Cardiac septum (tissue), 1 donor: Measurements from ENCODE around the gene HOXB6. TPM values are rescaled to one million over a fixed set of nuclear protein-coding genes. Genes with fewer than 3 reads are reported as not detected.

Experiments used
- DNase-seq: peaks from one replicate; pipeline ENCODE4 v3.0.0-alpha.2; 2020; ENCODE audit warnings: low spot score
- intact Hi-C: fragments of 100-400 bp; cut with DNase I; formaldehyde crosslinking; loops from one replicate; pipeline ENCODE4 v1.14.0; 2022
- total RNA-seq: library from RNA; stranded (reverse); fragmentation: NEBNext Ultra II Directional; extraction: Animal tissue kit (Norgen Biotek cat#: 25700); gene quantifications from one replicate; pipeline ENCODE4 v1.2.1, GENCODE V29; 2021
- donor health status: DM: no; HTN: no; CAD: no.

The HOXB6 gene
- total RNA-seq, 1 donor from 2014 or later: 0.92 TPM

DNA sequence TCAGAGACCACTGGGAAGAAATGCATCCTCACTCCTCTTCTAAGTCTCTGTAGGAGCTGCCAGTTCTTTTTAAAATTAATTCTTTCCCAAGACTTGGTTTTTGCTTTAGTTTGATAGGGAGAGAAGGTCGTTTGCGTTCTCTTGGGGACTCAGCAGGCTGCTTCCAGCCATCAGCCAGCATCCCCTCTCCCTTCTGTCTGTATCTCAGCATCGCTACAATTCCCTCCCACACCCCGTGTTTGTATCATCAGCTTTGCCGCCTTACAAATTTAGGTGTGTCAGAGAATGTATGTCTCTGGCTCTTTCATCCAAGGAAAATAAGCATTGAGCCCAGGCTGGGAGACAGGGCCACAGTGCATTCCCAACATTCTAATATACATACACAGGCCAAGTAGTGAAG is 5.4 kb downstream of the HOXB6 start:
- intact Hi-C loops: loop anchor here (10.0 kb wide), 1 partner anchor 355 kb away; no protein-coding TSS in a partner anchor

GRCh38 chr17:48598736-48599135 is 6.0 kb downstream of the HOXB6 start:
- intact Hi-C loops: loop anchor here (10.0 kb wide), 1 partner anchor 354 kb away; no protein-coding TSS in a partner anchor
- DNase-seq: no peak

More for the DNA sequence above, 5.4 kb downstream of the HOXB6 start:
- DNase-seq: no peak

DNA sequence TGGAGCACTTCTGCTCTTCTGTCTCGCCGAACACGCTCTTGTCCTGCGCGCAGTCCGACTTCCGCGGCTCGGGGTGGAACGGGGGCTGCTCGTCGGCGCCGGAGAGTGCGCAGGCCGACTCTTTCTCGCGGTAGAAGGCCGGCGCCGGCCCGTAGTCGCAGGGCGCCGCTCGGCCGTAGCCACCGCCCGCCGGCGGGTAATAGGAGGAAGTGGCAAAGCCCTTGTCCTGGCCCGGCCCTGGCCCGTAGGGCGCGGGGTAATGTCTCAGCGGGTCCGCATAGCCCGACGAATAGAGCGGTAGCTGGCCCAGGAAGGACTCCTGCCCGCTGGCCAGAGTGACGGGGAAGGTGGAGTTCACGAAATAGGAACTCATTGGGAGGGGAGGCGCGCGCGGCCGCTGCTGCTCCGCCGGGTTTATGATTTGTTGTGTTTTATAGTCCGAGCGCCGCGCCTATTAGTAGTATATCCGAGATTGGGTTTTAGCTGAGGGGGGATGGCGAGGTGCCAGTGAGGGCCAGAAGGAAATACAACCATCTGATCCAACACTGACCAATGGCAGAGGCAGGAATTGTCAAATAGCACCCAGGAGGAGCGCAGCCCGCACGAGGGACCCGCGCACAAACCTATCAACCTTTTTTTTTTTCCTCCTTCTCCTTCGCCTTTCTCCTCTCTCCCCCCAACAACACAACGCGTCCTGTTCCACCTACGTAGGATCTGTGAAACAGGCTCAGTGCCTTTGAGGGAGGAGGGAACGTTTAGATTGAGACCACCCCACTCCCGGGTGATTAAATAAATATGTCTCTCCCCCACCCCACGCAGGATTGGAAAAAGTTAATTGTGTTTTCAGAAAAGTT is 6.8 kb downstream of the HOXB6 start:
- no peak for DNase-seq
- intact Hi-C loops: loop anchor here (10.0 kb wide), 1 partner anchor 353 kb away; no protein-coding TSS in a partner anchor

GRCh38 chr17:48597528-48597777 is 7.3 kb downstream of the HOXB6 start:
- no peak for DNase-seq
- intact Hi-C loops: loop anchor here (10.0 kb wide), 1 partner anchor 353 kb away; no protein-coding TSS in a partner anchor

- intact Hi-C loops: loop anchor here (10.0 kb wide), 1 partner anchor 352 kb away; no protein-coding TSS in a partner anchor
- DNase-seq: no peak
Observed at GRCh38 chr17:48596735-48597527, 7.9 kb downstream of the HOXB6 start.

GRCh38 chr17:48596000-48596734 is 8.6 kb downstream of the HOXB6 start:
- no peak for DNase-seq
- intact Hi-C loops: loop anchor here (10.0 kb wide), 1 partner anchor 351 kb away; no protein-coding TSS in a partner anchor

DNA sequence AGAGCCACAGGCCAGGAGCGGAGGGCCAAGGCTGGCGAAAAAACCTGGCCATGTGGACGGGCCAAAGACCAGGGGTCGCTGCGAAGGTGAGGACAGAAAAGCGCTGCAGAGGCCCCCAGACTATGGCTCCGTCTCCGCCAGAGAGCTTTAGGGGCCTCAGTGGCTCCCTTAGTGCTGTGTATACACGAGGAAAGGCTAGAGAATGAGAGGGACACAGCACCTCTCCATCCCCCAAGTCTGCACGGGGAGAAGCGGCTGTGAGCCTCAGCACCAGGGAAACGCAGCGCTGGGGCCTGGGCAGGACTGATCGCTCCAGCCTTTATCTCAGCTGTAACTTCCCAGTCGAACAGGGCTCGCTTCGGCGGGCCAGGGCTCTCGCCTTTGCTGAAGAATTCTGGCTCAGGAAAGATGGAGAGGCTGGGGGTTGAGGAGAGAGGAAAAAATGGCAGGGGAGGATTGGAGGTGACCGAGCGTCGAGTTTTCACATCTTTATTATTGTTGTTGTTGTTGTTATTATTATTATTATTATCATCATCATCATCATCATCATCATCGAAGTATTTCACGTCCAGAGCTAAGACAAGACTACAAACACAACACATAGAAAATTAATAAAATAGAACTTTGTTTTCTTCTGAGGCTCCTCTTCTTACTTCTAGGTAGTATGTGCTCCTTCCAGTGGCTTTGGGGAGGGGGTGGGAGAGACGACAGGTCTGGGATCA is 9.3 kb downstream of the HOXB6 start:
- no peak for DNase-seq
- intact Hi-C loops: loop anchor here (10.0 kb wide), 1 partner anchor 351 kb away; no protein-coding TSS in a partner anchor

GRCh38 chr17:48594538-48595277 is 10.1 kb downstream of the HOXB6 start:
- DNase-seq: no peak
- intact Hi-C loops: loop anchor here (5.0 to 10.0 kb wide), 2 partner anchors 257 to 350 kb away; no protein-coding TSS in a partner anchor

DNA sequence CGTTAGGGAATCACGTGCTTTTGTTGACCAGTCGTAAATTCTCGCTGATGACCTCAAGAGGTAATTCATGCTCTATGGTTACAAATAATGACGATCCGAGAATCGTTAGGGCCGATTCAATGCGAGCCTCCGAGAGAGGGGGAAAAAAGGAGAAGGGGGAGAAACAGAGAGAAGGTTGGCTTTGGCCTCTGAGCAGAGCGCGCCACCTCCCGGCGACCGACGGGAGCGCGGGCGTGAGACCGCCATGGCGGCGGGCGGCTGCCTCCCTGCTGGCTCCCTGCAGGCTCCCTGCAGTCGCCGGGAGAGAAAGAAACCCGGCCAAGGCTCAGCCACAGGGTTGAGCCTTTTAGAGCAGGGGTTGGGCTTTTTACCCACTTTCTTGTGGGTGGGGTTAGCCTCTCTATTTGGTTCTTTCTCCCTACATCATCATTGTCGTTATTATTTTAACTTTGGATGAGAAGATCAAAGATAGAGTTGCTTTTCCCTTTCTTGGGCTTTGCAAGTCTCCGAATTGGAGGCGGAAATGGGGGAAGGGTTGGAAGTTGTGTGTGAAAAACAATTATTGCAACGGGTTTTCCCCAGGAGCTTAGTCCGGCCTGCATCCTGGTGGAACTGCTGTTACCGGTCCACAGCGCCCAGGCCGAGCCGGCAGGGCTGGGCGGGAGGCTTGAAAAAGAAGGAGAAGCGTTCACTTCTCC is 10.8 kb downstream of the HOXB6 start:
- intact Hi-C loops: loop anchor here (5.0 to 10.0 kb wide), 2 partner anchors 257 to 349 kb away; no protein-coding TSS in a partner anchor
- DNase-seq: no peak

DNA sequence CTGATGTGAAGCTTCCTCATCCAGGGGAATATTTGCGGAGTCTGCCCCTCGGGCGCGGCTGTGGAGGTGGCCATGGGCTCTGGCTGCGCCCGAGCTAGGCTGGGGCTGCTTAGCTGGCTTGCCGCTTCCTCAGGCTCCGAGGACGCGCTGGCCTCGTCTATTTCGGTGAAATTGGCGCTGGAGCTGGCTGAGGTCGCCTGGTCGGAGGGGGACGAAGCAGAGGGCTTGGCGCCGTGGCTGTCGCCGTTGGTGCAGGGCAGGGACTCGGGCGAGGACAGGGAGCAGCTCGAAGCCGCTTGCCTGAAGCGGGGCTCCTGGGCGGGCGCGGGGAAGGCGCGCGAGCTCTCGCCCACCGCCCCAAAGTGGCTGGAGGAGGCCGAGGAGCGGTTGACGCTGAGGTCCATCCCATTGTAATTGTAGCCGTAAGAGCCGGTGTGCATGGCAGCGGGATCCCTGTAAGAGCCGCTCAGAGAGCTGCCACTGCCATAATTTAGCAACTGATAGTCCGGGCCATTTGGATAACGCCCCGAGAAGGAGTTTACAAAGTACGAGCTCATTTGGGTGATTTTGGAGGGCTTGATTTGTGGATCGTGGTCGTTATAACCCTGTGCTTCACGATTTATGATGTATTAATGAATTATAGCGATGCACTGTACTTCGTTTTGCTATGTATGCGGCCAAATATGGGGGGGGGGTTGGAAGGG is 11.5 kb downstream of the HOXB6 start, which contains the start of gene HOXB5:
HOXB5 (minus strand) TSS at position 654 of the 704 bp plus-strand sequence; CDS start at position 557, 97 bp downstream.
- intact Hi-C loops: loop anchor here (5.0 to 10.0 kb wide), 2 partner anchors 256 to 348 kb away; no protein-coding TSS in a partner anchor

GRCh38 chr17:48592577-48592976 is 12.2 kb downstream of the HOXB6 start:
- intact Hi-C loops: loop anchor here (5.0 to 10.0 kb wide), 2 partner anchors 255 to 348 kb away; no protein-coding TSS in a partner anchor
- DNase-seq: no peak

More for the DNA sequence above, 11.5 kb downstream of the HOXB6 start, which contains the start of gene HOXB5:
- no peak for DNase-seq

DNA sequence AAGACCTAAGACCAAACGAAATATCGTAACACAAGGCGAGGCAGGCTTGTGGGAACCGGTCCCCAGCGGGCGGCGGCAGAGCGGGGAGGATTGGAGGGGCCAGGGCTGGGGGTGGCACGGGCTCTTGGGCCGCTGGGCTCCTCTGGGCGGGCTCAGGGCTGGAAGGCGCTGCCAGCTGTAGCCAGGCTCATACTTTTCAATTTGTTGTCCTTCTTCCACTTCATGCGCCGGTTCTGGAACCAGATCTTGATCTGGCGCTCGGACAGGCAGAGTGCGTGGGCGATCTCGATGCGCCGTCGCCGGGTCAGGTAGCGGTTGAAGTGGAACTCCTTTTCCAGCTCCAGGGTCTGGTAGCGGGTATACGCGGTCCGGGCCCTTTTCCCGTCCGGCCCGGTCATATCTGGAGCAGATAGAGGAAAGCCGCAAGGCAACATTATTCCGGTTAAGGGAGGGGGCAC is 12.7 kb downstream of the HOXB6 start:
- DNase-seq: no peak
- intact Hi-C loops: loop anchor here (5.0 to 10.0 kb wide), 2 partner anchors 255 to 347 kb away; no protein-coding TSS in a partner anchor

- intact Hi-C loops: loop anchor here (5.0 to 10.0 kb wide), 2 partner anchors 254 to 347 kb away; no protein-coding TSS in a partner anchor
- DNase-seq: no peak
Observed at GRCh38 chr17:48591255-48592056, 13.3 kb downstream of the HOXB6 start.

DNA sequence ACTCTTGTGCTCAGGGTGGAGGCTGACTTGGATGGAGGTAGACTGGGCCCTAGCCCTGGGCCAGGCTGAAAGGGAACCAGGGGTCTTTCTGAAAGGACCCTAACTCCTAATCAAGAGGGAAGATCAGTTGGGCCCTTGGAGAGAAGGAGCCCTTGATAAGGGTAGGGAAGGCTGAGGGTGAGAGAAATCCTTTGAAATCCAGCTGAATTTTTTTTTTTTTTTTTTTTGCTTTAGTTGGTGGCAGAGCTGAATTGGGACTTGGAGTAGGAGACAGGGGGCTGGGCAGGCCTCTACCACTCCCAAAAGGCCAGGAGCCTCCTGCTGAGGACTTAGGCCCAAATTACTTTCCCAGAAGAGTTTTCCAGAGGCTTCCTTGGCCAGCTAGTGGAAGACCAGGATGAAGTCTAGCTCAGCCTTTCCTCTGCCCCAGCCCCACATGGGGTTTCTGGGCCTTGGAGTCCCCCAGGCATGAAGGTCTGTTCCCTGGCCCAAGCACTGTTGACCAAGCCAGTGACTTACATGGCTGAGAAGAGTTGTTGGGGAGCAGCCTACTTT is 14.1 kb downstream of the HOXB6 start:
- intact Hi-C loops: loop anchor here (5.0 to 10.0 kb wide), 2 partner anchors 253 to 346 kb away; no protein-coding TSS in a partner anchor
- DNase-seq: no peak
